CD14-positive monocyte (primary cell): ENCODE results near the gene RABEP2. TPM values are rescaled to one million over a fixed set of nuclear protein-coding genes. Genes with fewer than 3 reads are reported as not detected.

ENCODE experiments used
- DNase-seq, 3 donors: peaks; one replicate each; pipeline ENCODE4 v3.0.0-alpha.2; 2011 to 2022
- H2AFZ ChIP-seq: 2 replicates; pipeline ENCODE4 v1.6.0; 2012; ENCODE audit warnings: mild to moderate bottlenecking, low read depth, low read length, inconsistent platforms; ENCODE audit not compliant: insufficient read depth, poor library complexity, severe bottlenecking
- H3K27ac ChIP-seq, 2 donors: 1 replicate in 1 of 2; 2 replicates in 1 of 2; pipeline ENCODE4 v1.5.1; 2012 to 2013; ENCODE audit warnings: low read length in 2 of 2, control low read depth in 1 of 2, inconsistent platforms in 1 of 2, low read depth in 1 of 2, mild to moderate bottlenecking in 1 of 2
- H3K27me3 ChIP-seq, 2 donors: one replicate each; pipeline versions ENCODE4 v1.6.0 to v1.6.1; 2011 to 2013; ENCODE audit warnings: low read length in 2 of 2; ENCODE audit not compliant: control insufficient read depth in 2 of 2, insufficient read depth in 2 of 2
- H3K36me3 ChIP-seq, 2 donors: replicated peaks in 1 of 2; 1 replicate in 1 of 2; 2 replicates in 1 of 2; pipeline versions ENCODE4 v1.5.1 to v1.6.1; 2012 to 2013; ENCODE audit warnings: low read length in 2 of 2, control low read depth in 1 of 2, inconsistent platforms in 1 of 2, mild to moderate bottlenecking in 1 of 2; ENCODE audit not compliant: insufficient read depth in 2 of 2, control insufficient read depth in 1 of 2
- H3K4me1 ChIP-seq, 2 donors: 1 replicate in 1 of 2; 2 replicates in 1 of 2; pipeline versions ENCODE4 v1.5.1 to v1.6.1; 2012 to 2013; ENCODE audit warnings: low read length in 2 of 2, control low read depth in 1 of 2, inconsistent platforms in 1 of 2, mild to moderate bottlenecking in 1 of 2, moderate library complexity in 1 of 2; ENCODE audit not compliant: insufficient read depth in 2 of 2, control insufficient read depth in 1 of 2
- H3K4me2 ChIP-seq: replicated peaks from 2 replicates; pipeline ENCODE3; 2012; ENCODE audit warnings: low read length, moderate library complexity, mild to moderate bottlenecking; ENCODE audit not compliant: poor library complexity, severe bottlenecking; ENCODE audit errors: extremely low read depth
- H3K4me3 ChIP-seq, 3 experiments: fragments of 200-600 bp in 1 of 3; sonication (generic) in 1 of 3; replicated peaks in 1 of 3; 1 replicate in 2 of 3; 2 replicates in 1 of 3; pipeline ENCODE4 v1.5.1; 2011 to 2013; ENCODE audit warnings: low read length in 3 of 3, mild to moderate bottlenecking in 3 of 3, control low read depth in 2 of 3, low read depth in 2 of 3, inconsistent platforms in 1 of 3, moderate library complexity in 1 of 3
- H3K79me2 ChIP-seq: 2 replicates; pipeline ENCODE4 v1.6.0; 2012; ENCODE audit warnings: mild to moderate bottlenecking, control low read depth, inconsistent platforms, low read length, moderate library complexity; ENCODE audit not compliant: insufficient read depth
- H3K9ac ChIP-seq: 2 replicates; pipeline ENCODE4 v1.6.0; 2017; ENCODE audit warnings: low read length, mild to moderate bottlenecking; ENCODE audit not compliant: insufficient read depth, poor library complexity, severe bottlenecking
- H3K9me3 ChIP-seq, 2 donors: replicated peaks in 1 of 2; 1 replicate in 1 of 2; 2 replicates in 1 of 2; pipeline versions ENCODE4 v1.5.1 to v1.6.1; 2012 to 2013; ENCODE audit warnings: low read length in 2 of 2, control low read depth in 1 of 2; ENCODE audit not compliant: control insufficient read depth in 1 of 2, insufficient read depth in 1 of 2
- H4K20me1 ChIP-seq: 2 replicates; pipeline ENCODE4 v1.6.0; 2012; ENCODE audit warnings: mild to moderate bottlenecking, low read length, control low read depth, moderate library complexity; ENCODE audit not compliant: insufficient read depth
- H3K27ac Mint-ChIP-seq, 7 donors: one replicate each; pipeline ENCODE4 v1.8.0; 2020; ENCODE audit warnings: mild to moderate bottlenecking in 7 of 7, mixed read lengths in 7 of 7, moderate library complexity in 6 of 7, inconsistent platforms in 2 of 7
- H3K27me3 Mint-ChIP-seq, 3 donors: one replicate each; pipeline ENCODE4 v1.8.0; 2021 to 2022; ENCODE audit warnings: low read depth in 3 of 3, mild to moderate bottlenecking in 3 of 3, mixed read lengths in 3 of 3, moderate library complexity in 3 of 3, inconsistent platforms in 1 of 3
- H3K36me3 Mint-ChIP-seq, 2 donors: one replicate each; pipeline ENCODE4 v1.8.0; 2020; ENCODE audit warnings: mixed read lengths in 2 of 2, inconsistent platforms in 1 of 2, mild to moderate bottlenecking in 1 of 2
- H3K4me1 Mint-ChIP-seq: one replicate; pipeline ENCODE4 v1.8.0; 2020; ENCODE audit warnings: mild to moderate bottlenecking, mixed read lengths
- H3K4me3 Mint-ChIP-seq, 2 donors: one replicate each; pipeline ENCODE4 v1.8.0; 2020; ENCODE audit warnings: mild to moderate bottlenecking in 2 of 2, mixed read lengths in 2 of 2, moderate library complexity in 1 of 2
- H3K9me3 Mint-ChIP-seq, 7 donors: one replicate each; pipeline ENCODE4 v1.8.0; 2020 to 2022; ENCODE audit warnings: mixed read lengths in 7 of 7, mild to moderate bottlenecking in 6 of 7, moderate library complexity in 6 of 7, inconsistent platforms in 2 of 7
- CTCF ChIP-seq: fragments of 200-600 bp; IDR thresholded peaks from one replicate; pipeline ENCODE4 v1.8.0; 2022; ENCODE audit warnings: antibody characterized with exemption, mild to moderate bottlenecking
- WGBS: methylation state at CpG from one replicate; pipeline ENCODE4 v1.1.5; 2013; ENCODE audit warnings: missing lambda C conversion rate; ENCODE audit not compliant: insufficient coverage; 5-methylcytosine and 5-hydroxymethylcytosine counted together
- intact Hi-C, 2 donors: fragments of 100-400 bp; cut with micrococcal nuclease; formaldehyde crosslinking; loops; one replicate each; pipeline versions ENCODE4 v1.15.0 to v1.15.1; 2023
- polyA plus RNA-seq, 3 donors: library from polyadenylated mRNA; depleted of rRNA in 1 of 3; unstranded in 2 of 3; stranded (reverse) in 1 of 3; fragments of 300-500 nt in 2 of 3; fragments of >200 nt in 1 of 3; fragmentation: Illumina TruSeq in 2 of 3; gene quantifications; 1 replicate in 2 of 3; 2 replicates in 1 of 3; pipeline ENCODE4 v1.2.3, GENCODE V29; 2012 to 2021

RABEP2 gene
- polyA plus RNA-seq, 3 donors, result 1.9 to 21.6 (median 2.5) TPM

DNA sequence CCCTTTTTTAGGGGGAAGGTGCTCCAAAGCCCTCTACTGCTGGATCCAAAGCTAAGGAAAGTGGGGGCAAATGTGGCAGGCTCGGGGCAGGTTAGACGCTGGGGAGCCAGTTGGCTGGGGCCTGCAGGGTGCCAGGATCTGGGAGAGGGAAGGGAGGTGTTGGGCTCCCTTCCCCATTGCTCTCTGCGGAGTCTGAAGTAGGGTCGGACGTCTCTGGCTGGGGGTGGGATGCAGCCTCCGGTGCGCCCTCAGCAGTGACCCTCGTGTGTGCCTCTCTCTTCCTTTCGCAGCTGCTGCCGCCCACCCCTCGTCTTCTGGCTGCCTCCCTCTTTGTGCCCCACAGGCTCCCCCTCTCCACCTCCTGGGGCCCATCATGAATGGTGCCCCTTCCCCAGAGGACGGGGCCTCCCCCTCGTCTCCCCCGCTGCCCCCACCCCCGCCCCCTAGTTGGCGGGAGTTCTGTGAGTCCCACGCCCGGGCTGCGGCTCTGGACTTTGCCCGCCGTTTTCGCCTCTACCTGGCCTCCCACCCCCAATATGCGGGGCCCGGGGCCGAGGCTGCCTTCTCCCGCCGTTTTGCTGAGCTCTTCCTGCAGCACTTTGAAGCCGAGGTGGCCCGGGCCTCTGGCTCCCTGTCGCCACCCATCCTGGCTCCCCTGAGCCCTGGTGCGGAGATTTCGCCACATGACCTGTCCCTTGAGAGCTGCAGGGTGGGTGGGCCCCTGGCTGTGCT lies 59.1 kb downstream of the RABEP2 start:
- Mint-ChIP-seq H3K9me3 (peaks cover 0 to 2% (median 0%) of the 10 kb centered on the region in 7 donors), H3K4me3 (no peak overlapping the region), H3K27me3 (peaks cover 0 to 2% (median 0%) of the 10 kb centered on the region in 3 donors), H3K27ac (peak overlapping the region in 3 of 7 donors; percentile 33 to 71 (median 58)), H3K36me3 (peaks cover 36 to 43% of the 10 kb centered on the region in 2 donors), H3K4me1 (peaks cover 20% of the 10 kb centered on the region)
- no peak overlapping the region for H2AFZ ChIP-seq
- H3K79me2 ChIP-seq, result peaks cover 50% of the 10 kb centered on the region
- TF ChIP-seq CTCF, result no peak
- H3K9ac ChIP-seq, result no peak overlapping the region
- no peaks in the 10 kb centered on the region for H3K9me3 ChIP-seq
- DNase-seq, result no peak
- no peak overlapping the region for H3K4me2 ChIP-seq
- H4K20me1 ChIP-seq, result peaks cover 30% of the 10 kb centered on the region
- peaks cover 19 to 26% of the 10 kb centered on the region in 2 donors for H3K4me1 ChIP-seq
- H3K4me3 ChIP-seq, result no peak overlapping the region
- intact Hi-C loops, result no loop called here
- H3K36me3 ChIP-seq, result peaks cover 41 to 45% of the 10 kb centered on the region in 2 donors
- no peaks in the 10 kb centered on the region for H3K27me3 ChIP-seq
- peak overlapping the region in 1 of 2 donors; percentile 23 for H3K27ac ChIP-seq
- 94% methylated on average over 24 of the region's 32 CpGs for WGBS

DNA sequence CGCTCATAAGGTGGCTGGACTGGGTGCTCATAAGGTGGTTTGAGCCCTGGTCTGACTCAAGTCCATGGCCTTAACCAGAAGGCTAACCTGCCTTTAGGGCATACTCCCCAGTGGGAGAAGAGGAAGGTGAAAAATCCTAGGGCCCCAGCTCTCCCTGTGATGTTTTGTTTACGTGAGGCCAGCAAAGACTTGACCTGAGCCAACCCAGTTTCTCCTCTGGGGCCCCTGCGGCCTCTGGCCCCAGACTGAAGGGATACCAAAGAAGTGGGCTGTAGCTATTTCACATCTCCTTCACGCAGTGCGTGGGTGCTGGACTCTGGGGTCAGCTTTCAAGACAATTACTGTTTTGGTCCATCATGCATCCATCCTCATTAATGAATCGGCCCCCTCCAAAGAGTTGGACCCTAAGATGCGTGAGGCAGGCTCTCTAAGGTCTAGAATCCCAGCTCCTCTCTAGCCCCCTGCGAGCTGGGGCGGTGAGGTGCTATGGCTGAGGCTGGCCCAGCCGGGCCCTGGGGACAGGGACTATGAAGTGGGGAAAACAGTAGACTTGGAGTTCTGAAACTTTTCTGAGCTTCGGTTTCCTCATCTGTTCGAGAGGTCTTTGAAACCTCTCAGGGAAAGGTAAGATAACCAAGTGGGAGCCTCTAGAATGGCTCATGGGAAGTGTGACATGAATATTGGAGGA lies 59.9 kb downstream of the RABEP2 start:
- H3K36me3 Mint-ChIP-seq, result peaks cover 29 to 36% of the 10 kb centered on the region in 2 donors
- H3K9me3 Mint-ChIP-seq, result peaks cover 0 to 2% (median 0%) of the 10 kb centered on the region in 7 donors
- no peak for DNase-seq
- H3K79me2 ChIP-seq, result peaks cover 50% of the 10 kb centered on the region
- 97% methylated on average over 12 of the region's 12 CpGs for whole genome bisulfite sequencing
- peaks cover 29% of the 10 kb centered on the region for H4K20me1 ChIP-seq
- peak overlapping the region in 1 of 2 donors; percentile 96 for H3K27ac ChIP-seq
- H3K4me1 Mint-ChIP-seq, result peaks cover 20% of the 10 kb centered on the region
- no peaks in the 10 kb centered on the region for H3K27me3 ChIP-seq
- H3K9me3 ChIP-seq, result no peaks in the 10 kb centered on the region
- H3K4me3 Mint-ChIP-seq, result no peak overlapping the region
- intact Hi-C loops, result no loop called here
- peak overlapping the region in 2 of 7 donors; percentile 58 to 96 for H3K27ac Mint-ChIP-seq
- H3K36me3 ChIP-seq, result peaks cover 35 to 37% of the 10 kb centered on the region in 2 donors
- TF ChIP-seq CTCF, result no peak
- H3K9ac ChIP-seq, result no peak overlapping the region
- H3K4me1 ChIP-seq, result peaks cover 19 to 26% of the 10 kb centered on the region in 2 donors
- H3K4me3 ChIP-seq, result peak overlapping the region in 1 of 3 experiments; percentile 100
- H3K27me3 Mint-ChIP-seq, result peaks cover 0 to 1% (median 0%) of the 10 kb centered on the region in 3 donors
- H3K4me2 ChIP-seq, result peak overlapping the region; percentile 81
- no peak overlapping the region for H2AFZ ChIP-seq
